HepG2 (cell line): ENCODE data around the gene SEPHS1.

Experiments
- ARNTL ChIP-seq: sonication (generic); formaldehyde crosslinking; IDR thresholded peaks from 2 replicates; pipeline ENCODE4 v1.4.0; 2020; ENCODE audit warnings: mild to moderate bottlenecking, missing genetic modification reagents
- IKZF1 ChIP-seq: fragments of 450-650 bp; IDR thresholded peaks from 2 replicates; pipeline ENCODE4 v1.7.1; 2016
- IRF1 ChIP-seq: sonication (generic); formaldehyde crosslinking; IDR thresholded peaks from 2 replicates; pipeline ENCODE4 v1.4.0; 2020; ENCODE audit warnings: low read depth, mild to moderate bottlenecking, missing genetic modification reagents
- NFATC3 ChIP-seq: sonication (generic); formaldehyde crosslinking; IDR thresholded peaks from 2 replicates; pipeline ENCODE4 v1.5.1; 2020; ENCODE audit warnings: mild to moderate bottlenecking, missing genetic modification reagents
- PTBP1 ChIP-seq: fragments of 200-400 bp; formaldehyde crosslinking; IDR thresholded peaks from 2 replicates; pipeline ENCODE4 v1.6.1; 2018; ENCODE audit warnings: low read length, low read depth; ENCODE audit not compliant: poor library complexity, severe bottlenecking
- SATB2 ChIP-seq: sonication (generic); formaldehyde crosslinking; IDR thresholded peaks from 2 replicates; pipeline ENCODE4 v1.5.0; 2020; ENCODE audit warnings: missing genetic modification reagents
- SUZ12 ChIP-seq: fragments of 150-350 bp; IDR thresholded peaks from 2 replicates; pipeline ENCODE4 v1.6.1; 2014; ENCODE audit warnings: low read depth, low read length
- ZNF530 ChIP-seq: sonication (generic); formaldehyde crosslinking; IDR thresholded peaks from 2 replicates; pipeline ENCODE4 v1.5.0; 2020; ENCODE audit warnings: low read depth, mild to moderate bottlenecking, missing genetic modification reagents
- ZSCAN29 ChIP-seq: sonication (generic); formaldehyde crosslinking; conservative IDR thresholded peaks from 2 replicates; pipeline ENCODE4 v1.4.0; 2020; ENCODE audit warnings: mild to moderate bottlenecking, missing genetic modification reagents

- TF ChIP-seq ARNTL (CRISPR knock-in tag) (no peak), ZNF530 (no peak), SATB2 (no peak), IKZF1 (no peak), SUZ12 (no peak), ZSCAN29 (CRISPR knock-in tag) (no peak), PTBP1 (no peak), IRF1 (CRISPR knock-in tag) (no peak), NFATC3 (no peak)
Observed at GRCh38 chr10:13337128-13337826, 10.8 kb downstream of the SEPHS1 start.
